Urinary bladder (tissue), 4 donors: ENCODE results near the gene LAMA1. TPM values are rescaled to one million over a fixed set of nuclear protein-coding genes. Genes with fewer than 3 reads are reported as not detected.
"Not testable (repeated sequence)": the region's sequence is repeated elsewhere in the genome, so short reads cannot be mapped to it uniquely, and the experiment has no call there.

Experiments used
- DNase-seq: peaks from one replicate; pipeline ENCODE4 v3.0.0-alpha.2; 2015; ENCODE audit errors: extremely low spot score
- H3K27ac ChIP-seq: one replicate; pipeline ENCODE4 v1.5.1; 2013; ENCODE audit warnings: low read depth, mild to moderate bottlenecking, moderate library complexity
- H3K36me3 ChIP-seq: one replicate; pipeline ENCODE4 v1.6.1; 2013; ENCODE audit warnings: mild to moderate bottlenecking, moderate library complexity; ENCODE audit not compliant: insufficient read depth
- H3K4me1 ChIP-seq: one replicate; pipeline ENCODE4 v1.6.1; 2013; ENCODE audit warnings: mild to moderate bottlenecking, moderate library complexity; ENCODE audit not compliant: insufficient read depth
- H3K4me3 ChIP-seq: one replicate; pipeline ENCODE4 v1.5.1; 2013; ENCODE audit warnings: low read depth, low read length
- WGBS: extraction: QIAGEN DNeasy Blood & Tissue Kit; methylation state at CpG from one replicate; pipeline ENCODE4 v1.1.7; 2013; 5-methylcytosine and 5-hydroxymethylcytosine counted together
- polyA plus RNA-seq: library from polyadenylated mRNA; stranded (reverse); fragments of 200-250 nt; gene quantifications from one replicate; pipeline ENCODE4 v1.2.3, GENCODE V29; 2013
- total RNA-seq: library from RNA; depleted of rRNA; stranded (reverse); fragments of >200 nt; gene quantifications from one replicate; pipeline ENCODE4 v1.2.3, GENCODE V29; 2014
- donor health status: healthy with polysubstance abuse.
- donor health status: healthy.

Gene LAMA1
- total RNA-seq (2.9 TPM), polyA plus RNA-seq (0.54 TPM)

DNA sequence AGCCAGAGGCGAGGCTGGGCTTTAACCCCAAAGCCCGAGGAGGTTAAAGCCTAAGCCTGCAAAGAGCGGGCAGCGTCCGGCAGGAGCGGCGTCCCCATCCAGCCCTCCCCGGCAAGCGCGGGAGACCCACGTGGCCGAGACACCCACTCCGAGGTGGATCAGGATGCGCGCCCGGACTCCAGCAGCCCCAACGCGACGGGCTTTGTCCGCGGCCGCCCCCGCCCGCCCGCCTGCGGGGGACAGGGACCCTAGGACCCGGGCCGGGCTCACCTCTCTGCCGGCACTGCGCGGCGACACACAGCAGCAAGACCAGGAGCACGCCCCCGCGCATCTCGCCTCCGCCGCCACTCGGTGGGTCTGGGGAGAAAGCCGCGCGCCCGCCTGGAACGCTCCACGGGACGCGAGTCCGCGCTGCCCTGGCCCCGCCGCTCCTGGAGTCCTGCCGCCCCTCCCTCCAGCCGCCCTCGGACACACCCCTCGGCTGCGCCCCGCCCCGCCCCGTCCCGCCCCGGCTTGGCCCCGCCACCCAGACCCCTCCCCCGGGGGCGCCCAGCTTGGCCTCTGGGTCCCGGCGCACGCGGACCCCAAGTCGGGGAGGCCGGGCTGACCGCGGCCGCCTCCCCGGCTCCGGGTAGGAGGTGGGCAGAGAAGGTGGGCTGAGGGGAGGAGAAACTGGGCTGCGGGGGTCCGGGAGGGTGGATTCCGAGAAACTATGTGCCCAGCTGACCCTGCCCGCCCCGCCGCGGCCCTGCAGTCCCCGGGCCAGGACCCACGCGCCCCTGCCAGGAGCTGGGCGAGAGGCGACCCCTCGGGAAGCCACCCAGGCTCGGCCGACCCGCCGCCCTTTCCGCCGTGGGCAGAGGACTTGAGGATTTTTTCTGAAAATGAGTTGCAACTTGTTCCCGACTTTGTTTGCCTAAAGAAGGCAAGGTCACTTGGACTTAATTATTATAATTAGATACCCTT lies at the start of gene LAMA1:
Gene LAMA1, minus strand, starts transcription at position 408 of the 966 bp plus-strand sequence. Its CDS starts 77 bp downstream, at position 331.
- Histone ChIP-seq H3K36me3 (no peaks in the 10 kb centered on the region), H3K4me1 (peaks cover 1% of the 10 kb centered on the region), H3K27ac (no peak within 1 kb of the TSS), H3K4me3 (peak within 1 kb of the TSS; percentile 38)
- 2% methylated on average over 95 of the region's 95 CpGs for WGBS
- DNase-seq: no peak

DNA sequence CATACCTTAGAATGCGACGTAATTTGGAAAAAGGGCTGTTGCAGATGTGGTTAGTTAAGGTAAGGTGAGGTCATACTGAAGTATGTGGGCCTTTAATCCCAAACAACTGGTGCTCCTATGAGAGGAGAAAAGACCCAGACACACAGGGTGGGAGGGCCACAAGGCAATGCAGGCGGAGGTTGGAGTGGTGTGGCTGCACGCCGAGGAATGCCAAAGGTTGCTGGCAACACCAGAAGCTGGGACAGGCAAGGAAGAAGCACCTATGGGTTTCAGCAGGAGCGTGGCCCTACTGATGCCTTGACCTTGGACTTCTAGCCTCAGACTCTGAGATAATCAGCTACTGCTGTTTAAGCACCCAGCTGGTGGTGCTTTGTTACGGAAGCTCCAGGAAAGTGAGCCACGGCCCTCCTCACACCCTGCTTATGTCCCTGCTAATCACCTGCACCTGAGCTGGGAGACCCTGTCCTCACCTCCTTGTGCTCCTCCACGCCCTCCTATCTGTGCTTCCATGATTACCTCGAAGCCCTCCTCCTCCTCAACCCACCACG lies 48.3 kb upstream of the LAMA1 start:
- no peak overlapping the region for H3K4me3 ChIP-seq
- H3K36me3 ChIP-seq: no peaks in the 10 kb centered on the region
- H3K4me1 ChIP-seq: no peaks in the 10 kb centered on the region
- no peak for DNase-seq
- no peak overlapping the region for H3K27ac ChIP-seq
- WGBS: 94% methylated on average over 11 of the region's 11 CpGs

- 55% methylated on average over 8 of the region's 8 CpGs for WGBS
- Histone ChIP-seq H3K4me1 (no peaks in the 10 kb centered on the region), H3K27ac (no peak overlapping the region), H3K4me3 (no peak overlapping the region), H3K36me3 (no peaks in the 10 kb centered on the region)
- no peak for DNase-seq
These were observed 46.9 kb upstream of the LAMA1 start for GRCh38 chr18:7164323-7165004.

- no peak for DNase-seq
- Histone ChIP-seq H3K4me1 (no peaks in the 10 kb centered on the region), H3K4me3 (no peak overlapping the region), H3K36me3 (no peaks in the 10 kb centered on the region), H3K27ac (no peak overlapping the region)
- 73% methylated on average over 10 of the region's 10 CpGs for WGBS
These were observed 40.6 kb upstream of the LAMA1 start for GRCh38 chr18:7158216-7158615.

DNA sequence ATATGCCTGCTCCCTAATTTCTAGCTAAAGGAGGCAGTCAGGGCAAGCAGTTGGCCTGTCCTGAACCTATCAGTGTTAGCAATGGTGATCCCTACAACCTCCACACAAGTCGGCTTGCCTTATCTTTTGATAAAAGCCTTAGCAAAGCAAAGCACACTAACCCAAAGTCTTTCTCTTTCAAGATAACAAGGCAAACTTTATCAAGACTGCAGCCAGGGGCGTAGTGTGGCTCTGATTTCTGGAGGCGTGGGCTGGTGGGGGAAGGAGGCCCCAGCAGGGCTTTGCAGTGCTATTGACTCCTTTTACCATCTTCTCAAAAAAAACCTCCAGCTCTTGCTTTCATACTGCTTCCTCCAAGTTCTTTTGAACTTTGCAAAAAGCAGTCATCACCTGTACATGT lies 40.2 kb upstream of the LAMA1 start:
- Histone ChIP-seq H3K27ac (no peak overlapping the region), H3K4me1 (no peaks in the 10 kb centered on the region), H3K4me3 (no peak overlapping the region), H3K36me3 (no peaks in the 10 kb centered on the region)
- WGBS: 55% methylated on average over 3 of the region's 3 CpGs
- no peak for DNase-seq

DNA sequence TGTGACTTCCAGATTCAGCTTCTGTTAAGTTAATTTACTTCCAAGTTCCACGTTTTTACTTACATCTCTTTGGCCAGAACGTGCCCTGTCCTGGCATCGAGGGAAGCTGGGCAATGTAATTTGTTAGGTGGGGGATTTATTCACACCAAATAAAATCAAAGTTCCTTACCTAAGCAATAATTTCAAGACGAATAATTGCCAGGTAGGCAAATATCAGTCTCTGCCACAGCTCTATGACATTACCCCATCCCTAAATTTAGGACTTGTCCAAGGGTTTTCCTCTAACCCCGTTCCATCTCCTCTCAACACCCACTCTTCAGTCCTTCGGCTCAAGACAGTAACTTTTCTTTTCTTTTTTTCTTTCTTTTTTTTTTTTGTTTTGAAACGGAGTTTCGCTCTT lies 38.3 kb upstream of the LAMA1 start:
- Histone ChIP-seq H3K27ac (no peak overlapping the region), H3K4me3 (no peak overlapping the region), H3K36me3 (no peaks in the 10 kb centered on the region), H3K4me1 (no peaks in the 10 kb centered on the region)
- no peak for DNase-seq
- 87% methylated on average over 8 of the region's 8 CpGs for WGBS

DNA sequence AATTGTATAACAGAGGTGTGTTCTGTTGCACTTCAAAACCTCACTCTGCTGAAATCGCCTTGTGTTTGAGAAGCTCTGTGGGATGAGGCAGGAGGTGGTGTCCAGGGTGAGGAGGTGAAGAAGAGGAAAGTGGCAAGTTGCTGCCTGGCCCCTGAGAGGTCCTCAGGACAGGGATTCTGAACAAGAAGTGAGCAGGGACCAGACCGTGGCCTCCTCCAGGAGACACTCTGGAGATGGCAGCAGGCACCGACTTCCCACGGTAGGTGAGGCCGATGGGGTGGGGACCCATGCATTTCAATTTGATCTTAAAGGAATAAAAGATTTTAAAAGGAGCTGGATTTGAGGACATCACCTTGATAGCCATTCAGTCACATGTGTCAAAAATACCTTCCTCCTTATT lies 37.5 kb upstream of the LAMA1 start:
- 94% methylated on average over 5 of the region's 5 CpGs for WGBS
- Histone ChIP-seq H3K36me3 (no peaks in the 10 kb centered on the region), H3K27ac (no peak overlapping the region), H3K4me1 (no peaks in the 10 kb centered on the region), H3K4me3 (no peak overlapping the region)
- no peak for DNase-seq

DNA sequence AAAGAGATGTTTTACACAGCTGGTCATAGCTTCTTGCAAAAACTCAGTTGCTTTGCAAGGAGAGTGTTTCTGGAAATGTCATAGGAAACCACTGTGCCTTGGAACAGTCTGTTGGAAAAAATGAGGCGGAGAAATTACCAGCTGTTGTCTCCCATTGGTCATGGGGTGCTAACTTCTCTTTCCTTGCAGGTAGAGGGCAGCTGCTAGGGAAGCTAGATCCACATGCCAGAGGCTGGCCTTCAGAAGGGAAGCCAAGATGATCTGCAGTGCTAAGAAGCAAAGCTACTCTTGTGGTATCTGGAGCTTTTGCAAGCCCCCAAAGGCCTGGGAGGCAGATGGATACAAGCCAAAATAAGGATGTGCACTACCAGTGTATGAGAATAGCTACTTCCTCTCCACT lies 34.8 kb upstream of the LAMA1 start:
- Histone ChIP-seq H3K4me3 (no peak overlapping the region), H3K27ac (no peak overlapping the region), H3K4me1 (no peaks in the 10 kb centered on the region), H3K36me3 (no peaks in the 10 kb centered on the region)
- WGBS: 91% methylated on average over 1 of the region's 1 CpG
- DNase-seq: no peak

DNA sequence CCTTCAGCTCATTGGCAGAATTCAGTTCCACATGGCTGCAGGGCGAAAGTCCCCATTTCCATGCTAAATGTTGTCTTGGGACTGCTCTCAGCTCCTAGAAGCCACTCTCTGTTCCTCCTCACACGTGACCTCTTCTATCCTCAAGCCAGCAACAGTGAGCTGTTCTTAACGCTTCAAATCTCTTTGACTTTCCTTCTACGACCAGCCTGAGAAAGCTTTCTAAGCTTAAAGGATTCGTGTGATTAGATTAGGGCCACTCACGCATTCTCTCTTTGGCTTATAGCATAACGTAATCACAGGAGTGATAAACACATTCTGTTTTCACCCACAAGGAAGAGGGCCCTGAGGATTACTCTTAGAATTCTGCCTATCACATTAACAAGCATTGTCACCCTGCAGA lies 29.8 kb upstream of the LAMA1 start:
- Histone ChIP-seq H3K4me3 (no peak overlapping the region), H3K27ac (no peak overlapping the region), H3K4me1 (no peaks in the 10 kb centered on the region), H3K36me3 (no peaks in the 10 kb centered on the region)
- 49% methylated on average over 7 of the region's 7 CpGs for WGBS
- DNase-seq: no peak

DNA sequence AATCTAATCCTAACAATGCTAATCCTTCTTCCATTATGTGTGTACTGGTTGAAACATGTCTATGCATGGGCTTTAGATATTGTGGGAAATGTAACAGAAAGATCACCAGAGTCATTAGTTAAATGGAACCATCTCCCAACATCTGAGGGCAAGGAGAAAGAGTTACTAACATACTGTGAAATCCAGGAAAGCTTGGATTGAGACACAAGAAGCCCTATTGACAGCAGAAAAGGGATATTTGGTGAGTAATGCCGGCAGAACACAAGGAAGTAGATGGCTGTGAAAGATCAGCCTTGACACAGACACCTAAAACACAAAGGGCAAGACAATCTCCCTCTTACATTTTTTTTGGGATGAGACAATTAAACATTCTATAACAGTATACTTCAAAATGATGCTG lies 28.5 kb upstream of the LAMA1 start:
- no peaks in the 10 kb centered on the region for H3K36me3 ChIP-seq
- DNase-seq: no peak
- WGBS: 85% methylated on average over 1 of the region's 1 CpG
- H3K4me3 ChIP-seq: no peak overlapping the region
- no peak overlapping the region for H3K27ac ChIP-seq
- no peaks in the 10 kb centered on the region for H3K4me1 ChIP-seq

DNA sequence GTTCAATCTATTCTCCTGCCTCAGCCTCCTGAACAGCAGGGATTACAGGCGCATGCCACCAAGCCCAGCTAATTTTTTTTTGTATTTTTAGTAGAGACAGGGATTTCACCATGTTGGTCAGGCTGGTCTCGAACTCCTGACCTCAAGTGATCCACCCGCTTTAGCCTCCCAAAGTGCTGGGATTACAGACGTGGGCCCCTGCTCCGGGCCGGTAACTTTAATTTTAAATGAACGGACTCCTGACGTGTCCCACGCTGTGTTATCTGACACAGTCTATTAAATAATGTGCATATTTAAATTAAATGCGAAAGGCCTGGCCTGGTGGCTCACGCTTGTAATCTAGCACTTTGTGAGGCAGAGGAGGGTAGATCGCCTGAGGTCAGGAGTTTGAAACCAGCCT lies 27.3 kb upstream of the LAMA1 start:
- H3K36me3 ChIP-seq, H3K4me3 ChIP-seq, H3K27ac ChIP-seq, DNase-seq, H3K4me1 ChIP-seq: not testable (repeated sequence)
- 94% methylated on average over 12 of the region's 12 CpGs for WGBS

- DNase-seq: no peak
- Histone ChIP-seq H3K4me3 (no peak overlapping the region), H3K27ac (no peak overlapping the region), H3K4me1 (no peaks in the 10 kb centered on the region), H3K36me3 (no peaks in the 10 kb centered on the region)
These were observed 23.7 kb upstream of the LAMA1 start for GRCh38 chr18:7141287-7141686.

GRCh38 chr18:7139409-7139808 lies 21.8 kb upstream of the LAMA1 start:
- H3K4me1 ChIP-seq: no peaks in the 10 kb centered on the region
- no peaks in the 10 kb centered on the region for H3K36me3 ChIP-seq
- WGBS: 71% methylated on average over 4 of the region's 4 CpGs
- DNase-seq: no peak
- H3K27ac ChIP-seq: no peak overlapping the region
- H3K4me3 ChIP-seq: no peak overlapping the region

DNA sequence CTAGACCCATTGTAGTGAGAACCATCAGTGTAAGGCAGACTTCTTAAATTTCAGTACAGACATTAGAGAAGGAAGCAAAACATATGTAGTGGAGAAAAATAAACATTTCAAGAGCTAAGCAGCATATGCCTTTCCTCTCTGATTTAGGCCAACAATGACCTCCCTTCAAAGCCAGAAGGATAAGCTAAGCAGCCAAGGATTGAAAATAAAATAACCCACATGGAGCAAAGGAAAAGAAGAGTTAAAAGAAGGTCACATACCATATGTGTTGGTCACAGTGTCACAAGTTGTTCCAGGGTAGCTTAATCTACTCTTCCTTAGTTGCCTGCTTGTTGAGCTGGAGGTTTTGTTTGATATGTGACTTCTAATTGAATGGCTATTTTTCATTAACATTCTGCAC lies 15.6 kb upstream of the LAMA1 start:
- Histone ChIP-seq H3K36me3 (no peaks in the 10 kb centered on the region), H3K4me1 (no peaks in the 10 kb centered on the region), H3K4me3 (no peak overlapping the region), H3K27ac (no peak overlapping the region)
- no peak for DNase-seq
